GM18951 (cell line): ENCODE measurements around the gene POLR1A.

Source experiments
- POLR2A ChIP-seq: IDR thresholded peaks from 4 replicates; pipeline ENCODE4 v1.6.1; 2011; ENCODE audit warnings: mild to moderate bottlenecking; ENCODE audit not compliant: insufficient read length, insufficient read depth; ENCODE audit errors: extremely low read depth
- in situ Hi-C: fragments of 300-500 bp; cut with MboI; formaldehyde crosslinking; loops from one replicate; pipeline ENCODE4 v1.12.0; 2022; ENCODE audit warnings: low sequenced_read_pairs, mixed read lengths, inconsistent platforms; ENCODE audit not compliant: unreplicated experiment

POLR1A gene

GRCh38 chr2:86079981-86080911 lies 25.4 kb downstream of the POLR1A start:
- in situ Hi-C loops: loop anchor here (5.0 kb wide), 1 partner anchor 253 kb away; no protein-coding TSS in a partner anchor
- TF ChIP-seq POLR2A: no peak

GRCh38 chr2:86078774-86079545 lies 26.7 kb downstream of the POLR1A start:
- in situ Hi-C loops: loop anchor here (5.0 kb wide), 1 partner anchor 252 kb away; no protein-coding TSS in a partner anchor
- no peak for TF ChIP-seq POLR2A

GRCh38 chr2:86075886-86076285 lies 29.8 kb downstream of the POLR1A start:
- in situ Hi-C loops: loop anchor here (5.0 kb wide), 1 partner anchor 249 kb away; no protein-coding TSS in a partner anchor
- no peak for TF ChIP-seq POLR2A

- no peak for TF ChIP-seq POLR2A
- in situ Hi-C loops: loop anchor here (5.0 kb wide), 1 partner anchor 248 kb away; no protein-coding TSS in a partner anchor
These were observed 30.9 kb downstream of the POLR1A start for GRCh38 chr2:86074811-86075210.

GRCh38 chr2:86074256-86074655 lies 31.4 kb downstream of the POLR1A start:
- in situ Hi-C loops: no loop called here
- TF ChIP-seq POLR2A: no peak

- no peak for TF ChIP-seq POLR2A
- in situ Hi-C loops: no loop called here
These were observed 32.5 kb downstream of the POLR1A start for GRCh38 chr2:86073225-86073624.

GRCh38 chr2:86072271-86072858 lies 33.3 kb downstream of the POLR1A start:
- in situ Hi-C loops: no loop called here
- TF ChIP-seq POLR2A: no peak

GRCh38 chr2:86070868-86071267 lies 34.8 kb downstream of the POLR1A start:
- in situ Hi-C loops: no loop called here
- no peak for TF ChIP-seq POLR2A

GRCh38 chr2:86069783-86070339 lies 35.8 kb downstream of the POLR1A start:
- in situ Hi-C loops: no loop called here
- no peak for TF ChIP-seq POLR2A

GRCh38 chr2:86069091-86069685 lies 36.5 kb downstream of the POLR1A start:
- in situ Hi-C loops: no loop called here
- no peak for TF ChIP-seq POLR2A

GRCh38 chr2:86068648-86069047 lies 37.0 kb downstream of the POLR1A start:
- in situ Hi-C loops: no loop called here
- TF ChIP-seq POLR2A: no peak

- in situ Hi-C loops: no loop called here
- TF ChIP-seq POLR2A: no peak
These were observed 37.5 kb downstream of the POLR1A start for GRCh38 chr2:86068136-86068588.

- no peak for TF ChIP-seq POLR2A
- in situ Hi-C loops: no loop called here
These were observed 38.8 kb downstream of the POLR1A start for GRCh38 chr2:86066915-86067314.
